Fibroblast of skin of abdomen (primary cell): ENCODE results near the gene COLEC11. TPM values are rescaled to one million over a fixed set of nuclear protein-coding genes. Genes with fewer than 3 reads are reported as not detected.
"Not testable (repeated sequence)": the region's sequence is repeated elsewhere in the genome, so short reads cannot be mapped to it uniquely, and the experiment has no call there.

ENCODE experiments used
- DNase-seq: peaks from one replicate; pipeline ENCODE4 v3.0.0-alpha.2; 2013
- polyA plus RNA-seq, 2 experiments: library from polyadenylated mRNA; unstranded; fragments of 120-200 nt; gene quantifications; one replicate each; pipeline ENCODE4 v1.2.1, GENCODE V29; 2013; ENCODE audit not compliant: insufficient read length in 2 of 2

The COLEC11 gene
- polyA plus RNA-seq (2013, experiment 1 of 2; ENCODE audit: insufficient read length) = 0.21 TPM
- 0.11 TPM for polyA plus RNA-seq (2013, experiment 2 of 2; ENCODE audit: insufficient read length)

DNA sequence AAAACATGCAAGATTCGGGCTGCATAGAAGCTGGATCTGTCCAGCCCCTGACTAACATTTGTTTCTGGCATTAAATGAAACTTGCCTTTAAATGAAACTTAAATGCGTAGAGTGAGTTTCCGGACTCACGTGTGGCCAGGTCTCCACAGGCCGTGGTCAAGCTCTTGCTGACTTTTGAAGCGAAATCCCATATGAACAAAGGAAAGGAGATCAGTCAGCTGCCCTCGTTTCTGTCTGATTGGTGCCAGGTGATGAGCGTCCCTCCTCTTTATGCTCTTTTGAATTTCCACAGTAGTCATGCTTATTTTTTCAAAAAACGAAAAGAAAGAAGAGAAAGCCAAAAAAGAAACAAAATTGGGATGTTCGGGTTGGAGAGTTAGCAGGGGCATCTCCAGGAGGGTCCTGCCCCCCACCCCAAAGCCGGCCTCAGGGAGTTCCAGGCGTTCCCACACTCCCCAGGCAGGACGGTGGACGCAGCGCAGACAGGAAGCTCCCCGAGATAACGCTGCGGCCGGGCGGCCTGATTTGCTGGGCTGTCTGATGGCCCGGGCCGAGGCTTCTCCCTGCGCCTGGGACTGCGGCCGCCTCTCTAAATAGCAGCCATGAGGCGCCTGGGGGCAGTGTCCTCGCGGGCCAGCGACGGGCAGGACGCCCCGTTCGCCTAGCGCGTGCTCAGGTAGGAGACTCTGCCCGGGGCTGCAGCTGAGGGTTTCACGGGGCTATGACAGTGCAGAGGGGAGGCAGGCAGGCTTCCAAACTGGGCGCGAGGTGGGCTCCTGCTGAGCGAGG lies at the start of gene COLEC11:
TSS of gene COLEC11 (plus strand) at position 620 of the 789 bp plus-strand sequence. CDS start 9,229 bp downstream, outside the sequence.
- no peak for DNase-seq

DNA sequence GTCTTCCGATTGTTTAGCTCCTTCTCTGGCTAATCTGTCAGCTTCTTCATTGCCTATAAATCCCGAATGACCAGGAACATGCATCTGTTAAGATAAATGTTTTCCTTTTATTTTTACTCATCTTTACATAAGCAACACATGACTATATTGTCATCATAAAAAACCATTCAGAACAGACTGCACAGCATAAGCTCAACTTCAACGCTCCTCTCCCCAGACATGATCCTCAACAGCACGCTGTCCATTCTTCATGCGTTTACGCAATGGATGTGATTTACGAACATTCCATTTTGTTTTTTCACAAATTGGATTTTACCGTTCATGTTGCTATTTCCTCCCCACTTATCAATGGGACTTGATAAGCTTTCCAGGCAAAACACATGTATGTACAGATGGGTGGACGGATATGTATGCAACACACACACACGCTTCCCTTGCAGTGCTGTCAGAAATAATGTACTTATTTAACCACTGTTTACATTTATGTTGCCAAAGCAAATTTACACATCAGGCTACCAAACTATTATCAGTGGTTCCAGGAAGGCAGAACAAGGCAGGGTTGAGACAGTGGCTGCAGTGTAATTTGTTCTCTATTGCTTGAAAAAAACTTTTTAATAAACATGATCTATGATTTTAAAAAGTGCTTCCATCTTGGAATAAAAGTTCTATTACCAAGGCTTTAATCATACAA lies 49.0 kb upstream of the COLEC11 start:
- no peak for DNase-seq

DNA sequence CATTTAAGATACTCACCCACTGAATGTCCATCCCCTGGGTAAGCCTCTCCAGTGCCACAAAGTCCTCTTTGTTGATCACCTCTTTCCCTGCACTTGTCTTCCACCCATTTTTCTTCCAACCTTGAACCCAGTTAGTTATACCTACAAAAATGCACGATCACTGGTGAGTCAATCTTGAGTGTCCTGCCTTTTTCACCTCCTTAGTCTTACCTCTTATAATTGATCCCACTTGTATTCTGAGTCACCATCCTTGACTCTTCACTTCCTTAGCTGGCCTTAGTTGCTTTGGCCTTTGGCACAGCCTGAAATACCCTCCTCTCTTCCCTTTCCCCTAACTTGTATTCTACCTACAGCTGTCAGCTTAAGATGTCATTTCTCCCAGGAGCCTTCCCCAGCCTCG lies 47.0 kb upstream of the COLEC11 start:
- DNase-seq = no peak

DNA sequence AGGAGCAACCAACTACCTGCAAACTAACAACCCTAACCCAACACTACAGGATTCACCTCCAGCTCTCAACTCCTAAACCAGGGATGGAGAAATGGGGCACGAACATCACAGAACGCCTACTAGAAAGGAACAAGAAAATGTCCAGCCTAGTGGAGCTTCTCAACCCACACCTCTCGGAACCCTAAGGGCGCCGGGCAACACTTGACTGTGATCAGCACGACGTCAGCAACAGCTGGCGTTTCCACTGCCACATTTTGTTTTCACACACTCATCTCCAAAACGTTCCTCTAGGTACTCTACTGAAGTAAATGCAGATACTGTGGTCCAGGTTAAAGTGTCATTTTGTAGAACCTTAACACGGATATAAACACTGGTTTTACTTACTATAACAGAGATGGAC lies 41.0 kb upstream of the COLEC11 start:
- DNase-seq = no peak

DNA sequence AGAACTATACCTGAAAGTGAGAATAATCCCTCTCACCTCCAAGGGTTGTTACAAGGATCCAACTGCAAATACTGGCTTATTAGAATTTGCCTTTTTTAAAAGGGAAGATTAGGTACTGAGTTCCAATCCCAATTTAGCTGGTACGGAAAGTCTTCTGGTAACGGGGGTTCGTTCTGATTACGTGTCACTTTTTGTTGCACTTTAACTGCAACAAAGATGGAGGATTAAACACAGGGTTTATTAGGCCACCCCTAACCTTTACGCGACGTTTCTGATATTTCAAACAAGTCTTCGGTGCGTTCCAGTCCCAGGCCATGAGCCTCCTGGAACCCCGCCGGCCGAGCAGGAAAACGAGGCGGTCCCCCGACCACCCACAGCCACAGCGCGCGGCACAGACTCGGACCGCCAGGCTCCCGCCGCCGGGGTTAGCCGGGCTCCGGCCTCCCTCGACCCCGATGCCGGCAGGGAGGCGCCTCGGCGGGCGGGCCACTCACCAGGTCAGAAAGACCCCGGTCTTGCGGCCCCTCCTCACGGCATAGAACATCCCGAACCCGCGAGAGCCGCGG lies 37.2 kb upstream of the COLEC11 start:
- no peak for DNase-seq

DNA sequence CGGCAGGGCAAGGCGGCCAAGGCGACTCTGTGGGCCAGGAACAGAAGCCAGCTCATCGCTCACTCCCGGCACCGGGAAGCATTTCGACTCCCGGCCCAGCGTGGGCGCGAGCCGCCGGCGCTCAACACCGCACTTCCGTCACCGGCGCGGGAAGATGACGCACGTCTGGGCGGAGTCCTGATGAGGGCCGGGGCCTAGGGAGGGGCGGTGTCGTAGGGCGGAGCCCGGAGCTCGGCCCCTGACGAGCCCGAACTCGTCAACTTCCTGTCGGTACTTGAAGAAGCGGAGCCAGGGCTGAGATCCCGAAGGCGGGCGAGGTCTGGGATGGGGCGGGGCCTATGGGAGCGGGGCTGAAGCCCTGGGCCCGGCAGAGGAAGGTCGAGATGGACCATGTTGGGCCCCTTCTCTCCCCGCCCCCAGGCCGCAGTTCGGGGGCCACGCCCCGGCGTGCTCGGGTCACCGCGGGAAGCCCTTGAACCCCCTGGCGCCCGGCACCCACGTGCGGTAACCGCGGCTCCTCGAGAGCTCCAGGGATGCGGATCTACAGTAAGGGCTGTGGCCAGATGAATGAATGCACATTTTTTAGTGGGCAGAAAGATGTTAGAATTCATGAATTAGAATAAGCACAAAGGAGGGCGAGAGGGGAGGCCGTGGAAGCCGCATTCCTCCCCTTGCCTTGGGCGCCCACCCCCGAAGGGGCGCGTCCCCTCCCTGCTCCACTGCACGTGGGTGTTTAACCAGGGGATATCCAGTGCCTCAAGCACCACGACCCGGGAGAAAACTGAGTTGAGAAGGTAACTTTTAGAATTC lies 36.5 kb upstream of the COLEC11 start, which contains the start of gene RNASEH1:
TSS of gene RNASEH1 (minus strand) at position 129 of the 810 bp plus-strand sequence. CDS start at position 56, 73 bp downstream.
- DNase-seq = peak; percentile 99

DNA sequence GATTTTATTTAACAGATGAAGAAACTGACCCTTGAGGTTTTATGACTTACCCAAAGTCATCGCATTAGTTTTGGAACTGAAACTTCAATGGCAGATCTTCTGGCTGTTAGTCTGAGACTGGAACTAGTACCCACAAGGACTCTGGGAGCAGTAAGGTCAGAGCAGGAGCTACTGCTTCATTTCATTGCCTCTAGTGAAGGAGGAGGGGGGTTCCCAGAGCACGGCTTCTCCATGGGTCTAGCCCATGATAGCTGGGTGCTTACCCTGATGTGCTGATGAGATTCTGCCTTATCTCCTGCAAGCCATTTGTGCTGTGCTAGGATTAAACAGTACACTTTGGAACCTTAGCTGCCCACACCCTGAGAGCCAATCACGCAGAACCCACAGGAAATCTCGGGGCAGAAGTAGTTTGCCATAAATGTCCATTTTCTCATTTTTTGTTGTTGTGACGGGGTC lies 31.4 kb upstream of the COLEC11 start:
- no peak for DNase-seq

DNA sequence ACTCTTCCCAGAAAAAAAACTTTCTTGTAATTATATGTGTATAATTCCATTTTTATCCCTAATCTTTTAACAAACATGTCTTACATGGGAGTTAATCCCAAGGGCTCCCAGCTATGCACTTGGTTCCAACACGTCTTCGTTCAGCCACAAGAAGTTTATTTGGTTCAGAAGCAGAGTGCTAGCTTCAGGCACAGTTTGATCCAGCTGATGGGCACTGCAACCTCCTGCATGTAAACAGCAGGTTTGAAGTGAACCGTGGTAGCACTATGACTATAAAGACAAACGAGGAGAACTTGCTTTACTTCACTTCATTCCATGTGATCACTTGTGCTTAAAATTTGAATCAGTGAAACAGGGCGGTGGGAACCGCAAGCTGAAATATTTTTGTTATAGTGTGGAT lies 29.8 kb upstream of the COLEC11 start:
- no peak for DNase-seq

DNA sequence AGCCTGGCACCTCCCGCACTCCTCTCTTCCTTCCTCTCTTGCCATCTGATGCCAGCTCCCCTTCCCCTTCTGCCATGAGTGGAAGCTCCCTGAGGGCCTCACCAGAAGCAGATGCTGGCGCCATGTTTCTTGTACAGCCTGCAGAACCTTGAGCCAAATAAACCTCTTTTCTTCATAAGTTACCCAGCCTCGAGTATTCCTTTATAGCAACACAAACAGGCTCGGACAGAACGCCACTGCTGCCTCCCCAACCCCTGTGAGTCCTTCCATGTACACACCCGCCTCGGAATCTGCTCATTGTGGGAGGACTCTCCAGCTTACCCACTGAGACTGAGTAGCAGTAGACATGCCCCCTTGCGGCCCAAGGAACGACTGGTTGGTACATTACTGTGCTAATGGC lies 28.1 kb upstream of the COLEC11 start:
- no peak for DNase-seq

DNA sequence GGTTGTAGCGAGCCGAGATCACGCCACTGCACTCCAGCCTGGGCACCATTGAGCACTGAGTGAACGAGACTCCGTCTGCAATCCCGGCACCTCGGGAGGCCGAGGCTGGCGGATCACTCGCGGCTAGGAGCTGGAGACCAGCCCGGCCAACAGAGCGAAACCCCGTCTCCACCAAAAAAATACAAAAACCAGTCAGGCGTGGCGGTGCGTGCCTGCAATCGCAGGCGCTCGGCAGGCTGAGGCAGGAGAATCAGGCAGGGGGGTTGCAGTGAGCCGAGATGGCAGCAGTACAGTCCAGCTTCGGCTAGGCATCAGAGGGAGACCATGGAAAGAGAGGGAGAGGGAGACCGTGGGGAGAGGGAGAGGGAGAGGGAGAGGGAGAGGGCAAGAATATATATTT lies 25.3 kb upstream of the COLEC11 start:
- DNase-seq = not testable (repeated sequence)

DNA sequence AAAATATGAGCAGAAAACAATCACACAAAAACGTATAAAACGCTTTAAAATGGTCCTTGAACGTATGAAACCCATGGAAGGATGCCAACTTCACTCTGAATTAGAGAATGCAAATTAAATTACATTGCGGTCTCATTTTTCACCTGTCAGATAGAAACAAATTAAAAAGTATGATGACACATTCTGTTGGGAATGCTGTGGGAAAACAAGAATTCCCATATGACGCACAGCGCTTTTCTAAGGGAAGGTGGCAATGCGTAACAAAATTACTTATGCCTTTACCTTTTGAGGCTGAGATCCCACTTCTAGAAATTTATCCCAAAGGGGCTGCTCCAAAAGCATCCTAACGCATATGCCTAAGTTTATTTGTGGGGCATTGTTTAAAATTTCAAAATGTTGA lies 23.6 kb upstream of the COLEC11 start:
- no peak for DNase-seq

DNA sequence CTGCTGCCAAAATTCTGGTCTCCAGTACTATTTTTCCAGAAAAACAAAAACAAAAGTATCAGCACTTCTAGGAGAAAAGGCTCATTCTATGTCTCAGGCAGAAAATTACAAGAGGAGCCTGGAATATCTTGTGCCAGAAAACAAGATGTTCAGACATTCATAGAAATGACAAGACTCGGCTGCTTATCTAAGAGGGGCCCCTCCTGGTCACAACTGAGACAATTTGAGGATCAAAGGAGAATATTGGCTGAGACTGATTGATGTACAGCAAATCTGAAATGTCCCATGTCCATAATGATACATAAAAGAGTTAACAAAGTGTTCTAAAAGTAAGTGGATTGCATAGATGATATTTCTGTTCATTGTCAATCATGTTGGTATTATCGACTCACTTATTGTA lies 22.3 kb upstream of the COLEC11 start:
- no peak for DNase-seq

DNA sequence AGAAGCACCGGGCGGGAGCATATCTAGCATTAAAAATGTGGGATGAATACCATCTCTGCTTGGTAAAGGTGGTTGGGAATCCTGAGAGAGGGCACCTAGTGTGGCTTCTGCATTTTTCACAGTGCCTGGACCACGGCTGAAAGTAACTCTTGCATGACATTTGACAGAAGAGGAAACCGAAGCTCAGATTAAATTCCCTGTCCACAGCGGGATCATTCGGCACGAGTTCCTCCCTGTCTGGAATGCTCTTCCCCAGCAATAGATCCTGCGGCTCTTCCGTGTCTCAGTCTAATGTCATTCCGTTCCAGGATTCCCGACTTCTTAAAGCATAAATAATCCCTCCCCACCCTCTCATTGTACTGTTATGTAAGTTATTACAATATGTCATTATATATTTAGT lies 20.8 kb upstream of the COLEC11 start:
- DNase-seq = no peak

DNA sequence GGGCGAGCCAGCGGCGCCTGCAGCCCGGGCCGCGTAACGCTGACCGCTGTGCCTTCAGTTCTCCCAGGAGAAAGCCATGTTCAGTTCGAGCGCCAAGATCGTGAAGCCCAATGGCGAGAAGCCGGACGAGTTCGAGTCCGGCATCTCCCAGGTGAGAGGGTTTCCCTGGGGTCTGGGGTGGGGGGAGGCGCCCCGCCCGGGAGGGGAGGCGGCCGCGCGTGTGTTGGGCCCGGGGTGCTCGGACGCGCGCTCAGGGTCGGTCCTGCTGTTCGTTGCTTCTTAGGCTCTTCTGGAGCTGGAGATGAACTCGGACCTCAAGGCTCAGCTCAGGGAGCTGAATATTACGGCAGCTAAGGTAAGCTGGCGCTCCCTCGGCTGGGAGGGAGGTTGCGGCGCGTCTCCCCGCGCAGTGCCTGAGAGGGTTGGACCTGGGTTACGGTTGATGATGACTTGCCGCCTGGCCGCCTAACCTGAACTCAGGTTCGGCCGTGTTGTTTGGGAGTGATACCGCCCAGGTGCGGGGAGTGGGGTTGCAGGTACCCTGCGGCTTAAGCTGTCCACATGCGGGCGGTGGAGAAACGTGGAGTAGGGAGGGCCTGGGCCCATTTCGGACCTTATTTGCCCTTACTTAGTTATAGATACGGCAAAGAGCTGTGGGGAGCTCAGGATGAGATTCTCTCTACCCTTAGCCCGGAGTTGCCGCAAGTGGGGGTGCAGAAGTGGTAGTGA lies 19.2 kb upstream of the COLEC11 start:
- no peak for DNase-seq

DNA sequence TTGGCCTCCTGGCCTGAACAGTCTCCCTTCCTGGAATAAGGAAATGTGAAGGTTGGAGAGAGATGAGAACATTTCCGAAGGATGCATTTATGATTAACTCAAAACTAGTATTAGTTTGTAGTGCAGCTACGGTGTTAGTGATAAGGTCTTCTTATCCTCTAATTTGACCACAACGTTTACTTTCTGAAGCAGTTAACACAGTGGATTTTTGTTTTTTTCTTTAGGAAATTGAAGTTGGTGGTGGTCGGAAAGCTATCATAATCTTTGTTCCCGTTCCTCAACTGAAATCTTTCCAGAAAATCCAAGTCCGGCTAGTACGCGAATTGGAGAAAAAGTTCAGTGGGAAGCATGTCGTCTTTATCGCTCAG lies 18.7 kb upstream of the COLEC11 start:
- DNase-seq = not testable (repeated sequence)

DNA sequence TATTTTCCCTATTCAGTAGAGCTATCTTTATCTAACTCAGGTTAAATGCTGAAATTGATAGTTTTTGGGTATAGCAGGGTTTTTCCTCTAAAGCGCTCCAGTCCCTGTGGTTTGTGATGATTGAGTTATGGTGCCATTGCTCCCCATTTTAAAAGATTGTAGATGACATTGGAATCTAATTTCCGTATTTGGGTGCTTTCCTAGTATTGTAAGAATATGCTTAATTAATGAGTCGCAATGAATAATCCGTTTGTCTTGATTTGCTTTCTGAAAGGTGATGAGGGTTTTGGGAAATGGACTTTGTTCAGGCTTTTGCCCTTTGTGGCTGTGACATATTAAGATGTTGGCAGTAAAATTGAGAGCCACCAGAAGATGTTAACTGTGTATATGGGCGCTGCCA lies 15.9 kb upstream of the COLEC11 start:
- no peak for DNase-seq

DNA sequence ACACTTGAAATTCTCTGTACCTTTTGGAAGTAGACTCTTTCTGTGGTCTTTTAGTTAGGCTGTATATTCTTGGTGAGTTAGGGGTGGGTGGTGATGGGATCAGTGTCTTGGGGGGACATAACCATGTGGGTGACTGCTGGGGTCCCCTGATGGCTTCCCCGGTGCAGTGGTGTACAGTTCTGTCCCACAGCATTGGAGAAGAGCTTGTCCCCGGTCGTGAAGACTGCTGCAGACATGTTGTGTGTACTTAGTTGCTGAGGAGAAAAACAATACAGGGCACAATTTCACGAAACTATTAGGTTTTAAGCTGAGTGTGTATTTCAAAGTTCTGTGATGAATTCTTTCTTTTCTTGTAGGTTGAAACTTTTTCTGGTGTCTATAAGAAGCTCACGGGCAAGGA lies 14.5 kb upstream of the COLEC11 start:
- DNase-seq = no peak

DNA sequence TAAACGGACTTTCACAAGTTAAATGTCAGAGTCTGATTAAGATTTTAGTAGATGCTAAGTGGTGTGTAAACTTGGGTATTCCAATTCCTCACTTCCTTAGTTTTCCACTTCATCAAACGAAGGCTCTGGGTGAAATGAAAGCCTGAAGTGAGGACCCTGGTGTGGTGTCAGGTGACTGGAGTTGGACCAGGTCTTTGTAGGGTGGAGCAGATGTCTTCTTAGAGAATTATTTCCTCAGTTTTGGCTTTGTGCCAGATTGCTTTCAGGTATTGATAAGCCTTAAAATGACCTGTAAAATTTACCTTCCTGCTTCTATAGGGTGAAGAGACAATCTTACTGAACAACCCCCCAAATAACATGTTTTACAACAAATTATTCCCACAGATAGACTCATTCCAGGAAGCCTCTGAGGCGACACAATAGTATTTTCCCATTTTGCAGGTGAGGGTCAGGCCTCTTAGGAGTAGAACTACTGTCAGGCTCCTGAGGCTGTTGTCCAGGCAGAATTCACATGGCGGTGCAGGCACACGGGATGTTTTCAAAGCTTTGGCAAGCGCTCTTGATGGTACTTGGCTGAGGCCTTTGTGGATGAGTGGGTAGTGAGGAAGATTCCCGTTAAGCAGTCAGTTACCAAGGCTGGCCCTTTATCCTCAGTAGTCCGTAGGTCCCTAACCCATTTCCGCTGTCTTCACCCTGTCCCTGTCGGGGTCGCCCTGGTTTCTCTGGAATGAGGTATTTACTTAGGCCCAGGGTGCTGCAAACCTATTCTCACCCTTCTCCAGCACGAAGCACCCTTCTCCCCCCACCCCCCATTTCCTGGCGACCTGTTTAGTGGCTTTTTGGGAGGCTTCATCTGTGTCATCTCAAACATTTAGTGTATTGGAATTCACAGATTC lies 13.3 kb upstream of the COLEC11 start:
- no peak for DNase-seq

DNA sequence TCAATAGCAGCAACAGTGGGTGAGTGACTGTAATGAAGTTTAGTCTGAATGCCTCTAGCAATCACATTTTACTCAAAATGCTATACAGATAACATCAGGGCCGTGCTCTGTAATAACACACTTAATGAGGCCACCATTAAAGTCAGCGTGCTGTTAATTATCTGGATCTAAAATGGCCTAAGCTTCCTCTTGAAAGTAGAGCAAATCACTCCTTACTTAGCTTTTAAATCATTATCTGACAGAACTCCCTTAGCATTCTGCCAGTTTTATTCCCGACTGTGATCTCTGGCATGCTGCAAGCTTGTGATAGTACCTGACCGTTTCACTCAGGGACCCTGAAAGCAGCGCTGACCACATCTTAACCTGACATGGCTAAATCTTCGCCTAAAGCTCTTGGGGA lies 10.8 kb upstream of the COLEC11 start:
- no peak for DNase-seq

DNA sequence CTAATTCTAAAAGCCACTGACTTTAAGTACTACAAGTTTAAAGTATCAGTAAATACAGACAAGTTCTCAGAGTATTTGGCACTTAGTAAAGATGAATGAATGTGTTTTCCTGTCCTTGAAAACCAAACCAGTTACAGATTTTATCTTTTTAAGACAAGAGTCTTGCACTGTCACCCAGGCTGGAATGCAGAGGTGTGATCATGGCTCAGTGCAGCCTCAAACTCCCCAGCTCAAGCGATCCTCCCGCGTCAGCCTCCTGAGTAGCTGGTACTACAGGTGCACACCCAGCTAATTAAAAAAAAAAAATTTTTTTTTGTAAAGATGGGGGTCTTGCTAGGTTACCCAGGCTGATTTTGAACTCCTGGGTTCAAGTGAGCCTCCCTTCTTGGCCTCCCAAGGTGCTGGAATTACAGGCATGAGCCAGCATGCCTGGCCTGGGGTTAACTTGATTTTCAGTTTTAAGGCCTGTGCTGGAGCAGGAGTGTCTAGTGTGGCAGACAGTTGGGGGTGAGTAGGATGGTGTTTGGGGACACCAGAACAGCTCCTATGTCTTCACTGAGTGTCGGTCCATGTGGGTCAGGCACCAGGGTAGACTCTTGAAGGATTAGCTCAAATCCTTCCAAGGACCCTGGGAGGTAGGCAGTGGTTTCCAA lies 10.2 kb upstream of the COLEC11 start:
- no peak for DNase-seq
